Cardiac muscle cell (in vitro differentiated cells and primary cell): ENCODE data around the gene OPRM1. TPM values are rescaled to one million over a fixed set of nuclear protein-coding genes. Genes with fewer than 3 reads are reported as not detected.

Experiments
- DNase-seq, 2 donors: peaks; one replicate each; pipeline versions ENCODE4 v3.0.0 to v3.0.0-alpha.2; 2010 to 2017; ENCODE audit warnings: low read depth in 1 of 2, low spot score in 1 of 2
- H3K27ac ChIP-seq: fragments of 200-600 bp; sonication (generic); 2 replicates; pipeline ENCODE4 v1.5.1; 2016
- H3K27me3 ChIP-seq: fragments of 200-600 bp; sonication (generic); 2 replicates; pipeline ENCODE4 v1.6.0; 2016; ENCODE audit warnings: control low read depth
- H3K36me3 ChIP-seq: fragments of 200-600 bp; sonication (generic); 2 replicates; pipeline ENCODE4 v1.5.1; 2016; ENCODE audit warnings: control low read depth
- H3K4me1 ChIP-seq: fragments of 200-600 bp; sonication (generic); 2 replicates; pipeline ENCODE4 v1.8.1; 2017; ENCODE audit warnings: low read depth, mild to moderate bottlenecking, mixed run types
- H3K4me3 ChIP-seq: fragments of 200-600 bp; sonication (generic); 2 replicates; pipeline ENCODE4 v1.5.1; 2016; ENCODE audit warnings: mild to moderate bottlenecking
- H3K9me3 ChIP-seq: fragments of 200-600 bp; sonication (generic); 2 replicates; pipeline ENCODE4 v1.5.1; 2017; ENCODE audit warnings: low read depth, mild to moderate bottlenecking, control low read depth
- polyA plus RNA-seq: library from polyadenylated mRNA; unstranded; fragments of >200 nt; fragmentation: Nextera tagmentation; extraction: Ambion mirVana; gene quantifications from 2 replicates; pipeline ENCODE4 v1.2.1, GENCODE V29; 2016
- total RNA-seq: library from RNA; depleted of rRNA; stranded (reverse); fragments of >200 nt; gene quantifications from 2 replicates; pipeline ENCODE4 v1.2.3, GENCODE V29; 2016
- TF ChIP-seq, protein P1 (sequence below): IDR thresholded peaks from 2 replicates; pipeline ENCODE4 v1.5.1; 2012; ENCODE audit warnings: low read depth, mild to moderate bottlenecking, low read length

OPRM1 gene
- total and polyA plus RNA-seq, 2 experiments from 2014 or later, result not detected

DNA sequence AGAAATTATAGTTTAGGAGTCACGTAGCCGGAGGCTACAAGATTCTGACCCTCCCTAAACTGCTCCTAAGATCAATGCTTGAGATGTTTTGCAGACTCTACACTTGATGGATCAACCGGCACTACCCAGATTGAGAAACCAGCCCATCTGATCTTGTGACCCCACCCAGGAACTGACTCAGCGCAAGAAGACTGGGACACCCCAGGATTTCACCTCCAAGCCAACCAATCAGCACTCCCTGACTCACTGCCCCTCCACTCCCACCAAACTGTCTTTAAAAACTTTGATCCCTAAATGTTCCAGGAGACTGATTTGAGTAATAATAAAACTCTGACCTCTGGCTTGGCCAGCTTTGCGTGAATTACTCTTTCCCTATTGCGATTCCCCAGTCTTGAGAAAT, 99.8 kb downstream of the OPRM1 start:
- H3K4me3 ChIP-seq, result no peak overlapping the region
- H3K36me3 ChIP-seq, result no peaks in the 10 kb centered on the region
- TF ChIP-seq, protein P1, sequence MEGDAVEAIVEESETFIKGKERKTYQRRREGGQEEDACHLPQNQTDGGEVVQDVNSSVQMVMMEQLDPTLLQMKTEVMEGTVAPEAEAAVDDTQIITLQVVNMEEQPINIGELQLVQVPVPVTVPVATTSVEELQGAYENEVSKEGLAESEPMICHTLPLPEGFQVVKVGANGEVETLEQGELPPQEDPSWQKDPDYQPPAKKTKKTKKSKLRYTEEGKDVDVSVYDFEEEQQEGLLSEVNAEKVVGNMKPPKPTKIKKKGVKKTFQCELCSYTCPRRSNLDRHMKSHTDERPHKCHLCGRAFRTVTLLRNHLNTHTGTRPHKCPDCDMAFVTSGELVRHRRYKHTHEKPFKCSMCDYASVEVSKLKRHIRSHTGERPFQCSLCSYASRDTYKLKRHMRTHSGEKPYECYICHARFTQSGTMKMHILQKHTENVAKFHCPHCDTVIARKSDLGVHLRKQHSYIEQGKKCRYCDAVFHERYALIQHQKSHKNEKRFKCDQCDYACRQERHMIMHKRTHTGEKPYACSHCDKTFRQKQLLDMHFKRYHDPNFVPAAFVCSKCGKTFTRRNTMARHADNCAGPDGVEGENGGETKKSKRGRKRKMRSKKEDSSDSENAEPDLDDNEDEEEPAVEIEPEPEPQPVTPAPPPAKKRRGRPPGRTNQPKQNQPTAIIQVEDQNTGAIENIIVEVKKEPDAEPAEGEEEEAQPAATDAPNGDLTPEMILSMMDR, result no peak
- no peaks in the 10 kb centered on the region for H3K4me1 ChIP-seq
- no peaks in the 10 kb centered on the region for H3K27me3 ChIP-seq
- H3K9me3 ChIP-seq, result no peaks in the 10 kb centered on the region
- DNase-seq, result no peak
- no peak overlapping the region for H3K27ac ChIP-seq

DNA sequence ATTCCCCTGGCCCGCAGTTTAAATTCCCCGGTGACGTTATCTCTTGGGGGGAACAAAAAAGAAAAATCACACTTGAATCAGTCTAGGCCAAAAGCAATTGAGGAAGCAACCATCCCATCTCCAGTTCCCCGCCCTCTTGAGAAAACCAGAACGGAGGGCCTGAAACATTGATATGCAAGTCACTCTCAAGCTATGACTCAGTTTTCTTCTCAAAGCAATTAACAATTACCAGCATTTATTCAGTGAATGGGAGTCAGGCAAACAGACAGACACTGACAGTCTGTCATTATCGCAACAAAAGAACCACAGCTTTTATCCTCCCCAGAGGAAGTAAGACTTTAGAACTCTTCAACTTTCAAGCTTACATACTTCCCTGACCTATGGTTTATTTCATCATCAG, 100.9 kb downstream of the OPRM1 start:
- no peak for DNase-seq
- Histone ChIP-seq H3K36me3 (no peaks in the 10 kb centered on the region), H3K4me3 (no peak overlapping the region), H3K27ac (no peak overlapping the region), H3K9me3 (no peaks in the 10 kb centered on the region), H3K27me3 (no peaks in the 10 kb centered on the region), H3K4me1 (no peaks in the 10 kb centered on the region)
- TF ChIP-seq, protein P1, result no peak

DNA sequence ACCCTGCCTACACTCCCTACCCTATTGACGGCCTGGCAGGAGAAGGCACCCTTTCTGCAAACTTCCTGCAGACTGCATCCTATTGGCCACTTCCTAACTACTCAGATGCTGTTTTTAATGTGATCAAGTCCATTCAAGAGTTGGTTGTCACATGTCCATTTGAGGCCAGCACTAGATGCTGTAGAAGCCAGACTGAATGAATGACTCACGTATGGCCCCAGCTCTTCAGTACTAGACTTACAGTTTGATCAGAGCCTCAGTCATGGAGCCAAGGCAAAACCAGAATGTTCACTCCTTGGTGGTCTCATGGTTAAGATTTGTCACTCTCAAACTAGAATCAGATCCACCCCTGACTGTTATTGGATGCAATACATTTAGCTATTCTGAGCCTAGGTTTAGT, 101.7 kb downstream of the OPRM1 start:
- TF ChIP-seq, protein P1, result no peak
- H3K9me3 ChIP-seq, result no peaks in the 10 kb centered on the region
- no peaks in the 10 kb centered on the region for H3K27me3 ChIP-seq
- DNase-seq, result no peak
- H3K4me1 ChIP-seq, result no peaks in the 10 kb centered on the region
- H3K36me3 ChIP-seq, result no peaks in the 10 kb centered on the region
- no peak overlapping the region for H3K4me3 ChIP-seq
- no peak overlapping the region for H3K27ac ChIP-seq

DNA sequence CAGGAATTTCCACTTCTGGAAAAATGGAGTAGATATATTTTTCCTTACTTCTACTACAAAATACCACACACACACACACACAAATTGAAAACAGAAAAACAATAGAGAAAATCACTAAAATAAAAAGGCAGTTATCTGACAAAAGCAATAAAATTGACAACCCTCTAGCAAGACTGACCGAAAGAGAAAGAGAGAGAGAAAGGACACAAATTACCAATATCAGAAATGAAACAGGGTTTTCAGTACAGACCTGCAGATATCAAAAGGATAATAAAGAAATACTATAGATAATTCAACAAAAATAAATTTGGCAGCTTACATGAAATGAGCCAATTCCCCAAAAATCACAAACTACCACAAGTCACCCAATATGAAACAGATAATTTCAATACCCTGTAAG, 104.7 kb downstream of the OPRM1 start:
- Histone ChIP-seq H3K36me3 (no peaks in the 10 kb centered on the region), H3K4me1 (no peaks in the 10 kb centered on the region), H3K4me3 (no peak overlapping the region), H3K27ac (no peak overlapping the region), H3K27me3 (no peaks in the 10 kb centered on the region), H3K9me3 (no peaks in the 10 kb centered on the region)
- TF ChIP-seq, protein P1, result no peak
- no peak for DNase-seq

DNA sequence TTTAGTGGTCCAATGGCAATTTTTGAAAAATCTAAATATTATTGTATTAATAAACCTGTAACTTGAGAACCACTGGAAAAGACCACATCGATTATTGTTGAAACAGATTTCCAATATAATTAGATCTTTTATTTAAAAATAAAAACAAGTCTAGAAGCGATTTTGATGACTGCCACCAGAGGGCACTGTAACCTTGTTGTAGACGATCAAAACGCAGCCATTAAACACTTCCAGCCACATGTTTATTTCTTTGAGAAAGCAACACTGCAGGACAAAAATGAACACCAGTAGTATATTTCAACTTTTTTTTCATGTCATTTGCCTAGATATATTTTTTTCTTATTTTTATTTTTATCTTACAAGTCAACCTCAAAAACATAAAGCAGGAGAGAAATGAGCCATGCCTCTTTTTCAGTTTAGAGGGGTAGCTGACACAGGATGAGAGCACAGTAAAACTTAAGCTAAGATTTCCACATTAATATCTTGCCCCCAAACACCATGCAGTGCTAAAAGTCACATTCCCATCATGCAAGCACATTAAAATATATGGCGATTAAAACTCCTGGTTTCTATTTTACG, 115.4 kb downstream of the OPRM1 start:
- Histone ChIP-seq H3K27me3 (no peaks in the 10 kb centered on the region), H3K36me3 (no peaks in the 10 kb centered on the region), H3K4me1 (no peaks in the 10 kb centered on the region), H3K4me3 (no peak overlapping the region), H3K27ac (no peak overlapping the region), H3K9me3 (no peaks in the 10 kb centered on the region)
- peak; percentile 83 to 85 for DNase-seq
- TF ChIP-seq, protein P1, result peak; percentile 57
